Measurements from ENCODE around the gene KIF3A.

The KIF3A gene

GRCh38 chr5:132770476-132771159 lies 33.3 kb upstream of the KIF3A start:
- DNase-seq (ENCODE audit: low spot score), result no peak

- no peak for DNase-seq (ENCODE audit: low spot score)
Measured at GRCh38 chr5:132768485-132768868, 31.1 kb upstream of the KIF3A start.

GRCh38 chr5:132767150-132767549 lies 29.8 kb upstream of the KIF3A start:
- no peak for DNase-seq (ENCODE audit: low spot score)

DNA sequence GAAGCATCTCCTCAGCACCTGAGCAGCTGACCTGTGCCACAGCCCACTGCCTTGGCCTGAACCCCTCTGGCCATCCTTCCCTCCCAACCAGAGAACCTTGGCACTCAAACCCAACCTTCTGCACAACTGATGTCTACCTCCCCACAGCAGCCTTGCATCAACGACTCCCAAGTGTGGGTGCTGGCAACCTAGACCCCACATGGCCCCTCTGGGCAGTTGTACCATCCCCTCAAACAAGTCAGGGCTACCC lies 29.4 kb upstream of the KIF3A start:
- DNase-seq (ENCODE audit: low spot score), result no peak

DNA sequence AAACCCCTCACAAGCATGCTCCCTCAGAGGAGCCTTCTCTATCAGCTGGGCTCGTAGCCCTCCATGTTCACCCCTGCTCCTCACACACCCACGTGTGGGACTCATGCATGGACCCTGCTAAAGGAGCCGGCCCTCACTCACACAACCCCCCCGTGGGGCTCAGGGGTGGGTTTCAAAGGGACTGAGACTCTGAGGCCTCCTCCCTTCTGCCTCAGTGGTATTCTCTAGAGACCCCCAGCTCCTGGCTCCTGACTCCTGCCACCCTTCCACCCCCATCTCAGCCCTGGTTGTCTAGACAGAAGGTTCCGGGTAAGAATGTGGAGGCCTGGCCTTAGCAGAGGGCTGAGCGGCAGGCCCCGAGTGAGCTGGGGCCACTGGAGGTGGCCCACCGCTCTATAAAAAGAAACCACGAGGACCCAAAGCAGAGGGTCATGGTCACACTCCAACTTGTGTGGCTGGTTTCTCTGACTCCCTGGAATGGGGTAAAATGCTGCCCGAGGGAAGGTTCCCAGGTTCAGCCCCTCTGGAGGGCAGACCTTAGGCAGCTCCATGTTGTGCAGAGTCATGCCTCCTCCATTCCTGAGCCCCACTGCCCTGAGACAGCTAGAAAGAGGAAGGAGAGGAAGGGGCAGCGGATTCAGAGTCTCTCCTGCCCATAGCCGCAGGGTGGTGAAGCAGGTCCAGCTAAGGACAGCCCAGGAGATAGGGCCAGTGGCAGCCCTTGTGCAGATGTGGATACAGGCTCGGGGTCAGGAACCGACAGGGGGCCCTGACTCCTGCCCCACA lies 28.9 kb upstream of the KIF3A start:
- DNase-seq (ENCODE audit: low spot score), result no peak

- no peak for DNase-seq (ENCODE audit: low spot score)
Measured at GRCh38 chr5:132765311-132766019, 28.1 kb upstream of the KIF3A start.

DNA sequence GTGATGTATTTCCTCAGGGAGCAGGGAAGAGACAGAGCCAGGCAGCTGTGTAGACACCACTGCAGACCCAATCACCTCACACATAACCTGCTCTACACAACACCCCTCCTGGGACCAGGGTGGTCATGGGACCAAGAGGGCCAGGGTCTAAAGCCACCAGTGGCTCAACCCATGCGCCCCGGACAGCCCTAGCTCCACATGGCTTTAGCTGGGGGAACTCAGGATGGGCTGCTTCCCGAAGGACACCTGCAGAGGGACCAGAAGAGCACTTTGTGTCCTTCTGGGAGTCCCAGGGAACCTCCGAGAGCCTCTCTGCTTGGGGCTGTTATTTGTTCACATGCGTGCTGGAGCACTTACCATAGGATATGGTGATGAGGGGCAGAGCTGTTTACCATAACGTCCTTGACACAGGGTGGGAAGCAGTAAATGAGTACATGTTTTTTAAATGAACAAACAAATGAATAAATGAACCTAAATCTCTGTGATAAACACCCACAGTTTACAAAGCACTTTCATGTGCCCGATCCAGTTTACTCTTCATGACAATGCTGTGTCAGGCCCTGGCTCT lies 27.4 kb upstream of the KIF3A start:
- no peak for DNase-seq (ENCODE audit: low spot score)

DNA sequence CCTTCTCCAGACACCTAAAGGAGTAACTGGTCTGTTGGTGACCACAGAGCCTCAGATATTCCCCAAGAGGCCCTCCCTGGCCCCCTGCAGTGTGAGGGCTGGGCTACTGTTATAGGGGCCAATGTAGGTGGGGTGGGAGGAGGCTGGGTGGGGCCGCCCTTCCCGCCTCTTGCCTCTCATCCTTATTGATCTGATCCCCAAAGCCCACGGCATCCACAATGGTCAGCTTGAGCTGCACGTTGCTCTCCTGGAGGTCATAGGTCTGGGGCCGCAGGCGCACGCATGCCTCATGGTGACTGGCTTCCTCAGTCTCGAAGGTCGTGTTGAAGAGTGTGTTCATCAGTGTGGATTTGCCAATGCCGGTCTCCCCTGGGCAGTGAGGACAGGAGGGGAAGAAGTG lies 26.7 kb upstream of the KIF3A start:
- DNase-seq (ENCODE audit: low spot score), result no peak

GRCh38 chr5:132763181-132764036 lies 26.1 kb upstream of the KIF3A start:
- DNase-seq (ENCODE audit: low spot score), result no peak

DNA sequence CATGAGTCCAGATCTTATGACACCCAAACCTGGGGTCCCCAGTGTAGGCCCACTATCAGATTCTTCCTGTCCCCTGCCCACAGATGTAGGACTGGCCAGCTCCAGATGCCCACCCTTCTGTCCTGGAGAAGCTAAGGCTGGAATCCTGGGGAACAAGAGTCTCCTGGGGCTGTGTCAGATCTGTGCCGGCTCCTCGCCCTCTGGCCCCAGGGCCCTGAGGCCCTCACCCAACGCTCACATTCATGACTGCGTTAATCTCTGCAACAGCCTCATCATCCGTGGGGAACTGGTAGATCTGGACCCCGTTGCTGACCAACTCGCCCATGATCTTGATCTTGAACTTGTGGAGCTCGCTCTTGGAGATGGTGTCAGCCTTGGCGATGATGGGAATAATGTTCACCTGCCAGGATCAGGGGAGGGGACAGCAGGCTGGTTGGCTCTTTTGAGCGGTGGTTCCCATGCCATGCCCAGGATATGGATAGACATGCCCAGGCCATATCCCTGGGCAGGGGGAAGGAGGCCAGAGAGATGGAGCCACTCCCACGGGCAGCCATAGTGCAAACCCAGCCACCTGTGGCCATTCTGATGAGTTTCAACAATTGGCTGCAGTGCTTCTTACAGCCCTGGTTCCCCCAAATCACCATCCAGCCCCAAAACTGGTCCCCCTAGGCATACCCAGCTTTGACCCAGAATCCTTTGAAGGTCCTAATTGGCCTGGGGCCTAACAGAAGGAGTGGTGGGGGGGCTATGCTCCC lies 25.1 kb upstream of the KIF3A start:
- no peak for DNase-seq (ENCODE audit: low spot score)

DNA sequence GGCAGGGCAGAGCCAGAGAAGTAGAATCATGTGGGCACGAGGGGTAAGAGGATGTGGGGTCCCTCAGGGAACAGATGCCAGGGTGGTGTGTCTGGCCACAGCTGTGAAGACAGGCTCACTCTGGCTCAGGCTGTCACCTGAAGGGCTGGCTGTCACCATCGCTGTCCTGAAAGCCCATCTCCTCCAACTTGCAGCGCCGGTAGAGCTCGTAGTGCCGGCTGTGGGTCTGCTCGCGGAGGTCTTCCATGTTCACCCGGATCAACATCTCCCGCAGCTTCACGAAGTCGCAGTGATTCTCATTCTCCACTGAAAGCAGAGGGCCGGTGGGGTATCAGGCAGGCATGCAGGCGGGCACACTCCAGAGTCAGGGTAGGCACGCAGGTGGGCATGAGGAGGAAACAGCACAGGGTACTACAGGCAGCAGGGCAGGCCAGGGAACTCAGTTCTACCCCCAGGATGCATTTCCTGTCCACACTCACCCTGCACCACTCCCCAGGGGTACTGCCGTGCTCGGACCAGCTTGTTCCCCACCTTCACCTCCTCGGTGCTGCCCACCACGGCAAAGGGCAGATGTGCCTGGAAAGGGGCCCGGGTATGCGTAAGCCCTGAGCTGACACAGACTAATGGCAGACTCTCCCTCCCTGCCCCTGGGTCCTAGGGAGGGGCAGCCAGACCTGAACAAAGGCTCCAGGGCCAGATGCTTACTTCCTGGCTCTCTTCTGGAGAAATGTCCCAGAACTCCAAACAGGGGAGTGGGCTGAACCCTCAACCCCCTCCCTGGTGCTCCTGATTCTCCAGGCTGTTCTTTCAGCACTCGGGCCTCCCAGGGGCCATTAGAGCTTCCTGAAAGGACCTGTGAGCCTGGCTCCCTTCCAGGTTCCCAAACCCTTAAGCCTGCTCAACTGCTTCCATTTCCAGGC lies 24.2 kb upstream of the KIF3A start:
- no peak for DNase-seq (ENCODE audit: low spot score)

GRCh38 chr5:132760601-132761317 lies 23.4 kb upstream of the KIF3A start:
- no peak for DNase-seq (ENCODE audit: low spot score)

DNA sequence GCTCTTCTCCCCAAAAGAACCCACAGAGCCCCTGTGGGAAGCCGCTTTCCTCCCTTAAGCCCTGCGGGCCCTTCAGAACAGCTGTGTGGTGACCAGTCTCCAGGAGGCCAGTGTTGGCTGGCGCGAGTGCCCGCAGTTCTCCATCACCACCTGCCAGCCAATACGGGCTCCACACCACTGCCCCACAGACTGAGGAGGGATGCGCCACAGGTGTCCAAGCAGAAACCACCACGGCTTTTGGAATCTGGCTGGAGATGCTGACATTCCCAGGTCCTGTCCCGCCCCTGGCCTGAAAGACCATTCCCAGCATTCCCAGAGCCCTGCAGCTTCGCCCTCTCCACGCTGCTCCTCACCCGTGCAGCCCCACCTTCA lies 22.7 kb upstream of the KIF3A start:
- no peak for DNase-seq (ENCODE audit: low spot score)

DNA sequence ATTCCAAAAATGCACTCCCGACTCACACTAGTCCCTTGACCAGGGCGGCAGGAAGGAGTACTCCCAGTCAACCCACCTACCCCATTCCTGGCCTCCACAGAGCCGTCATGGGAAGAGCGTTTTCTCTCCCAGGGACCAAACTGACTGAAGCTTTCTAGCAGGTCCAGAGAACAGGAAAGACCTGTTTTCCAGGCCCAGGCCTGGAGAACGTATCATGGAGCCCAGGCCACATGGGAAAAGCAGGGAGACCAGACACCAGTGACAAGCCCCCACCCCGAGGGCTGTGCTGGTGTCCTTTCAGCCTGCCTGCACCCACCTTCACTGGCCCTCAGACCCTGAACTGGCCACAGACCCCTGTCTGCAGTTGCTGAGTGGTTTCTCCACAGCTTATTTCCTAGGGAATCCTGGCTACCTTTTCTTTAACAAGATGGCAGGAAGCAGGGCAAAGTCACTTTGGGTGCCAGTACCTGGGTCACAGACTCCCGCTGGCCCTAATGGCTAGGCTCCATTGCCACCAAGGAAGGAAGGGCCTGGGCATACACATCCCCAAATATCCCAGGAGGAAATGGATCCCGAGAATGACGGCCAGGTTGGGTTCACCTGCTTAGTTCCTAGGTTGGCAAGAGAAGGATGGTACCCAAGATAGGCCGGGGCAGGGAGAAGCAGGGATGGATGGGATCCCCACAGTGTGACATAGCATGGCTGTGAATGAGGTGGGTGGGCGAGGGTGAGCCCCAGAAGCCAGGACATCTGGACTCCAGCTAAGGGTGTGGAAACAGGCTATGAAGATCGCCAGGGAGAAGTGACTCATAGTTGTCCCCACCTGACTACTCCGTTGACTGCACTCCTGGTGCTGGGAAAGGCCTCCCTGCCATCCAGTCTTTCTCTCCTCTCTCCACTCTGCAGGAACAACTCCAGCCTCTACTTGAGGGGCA lies 22.0 kb upstream of the KIF3A start:
- no peak for DNase-seq (ENCODE audit: low spot score)

GRCh38 chr5:132758451-132758850 lies 21.1 kb upstream of the KIF3A start:
- no peak for DNase-seq (ENCODE audit: low spot score)

DNA sequence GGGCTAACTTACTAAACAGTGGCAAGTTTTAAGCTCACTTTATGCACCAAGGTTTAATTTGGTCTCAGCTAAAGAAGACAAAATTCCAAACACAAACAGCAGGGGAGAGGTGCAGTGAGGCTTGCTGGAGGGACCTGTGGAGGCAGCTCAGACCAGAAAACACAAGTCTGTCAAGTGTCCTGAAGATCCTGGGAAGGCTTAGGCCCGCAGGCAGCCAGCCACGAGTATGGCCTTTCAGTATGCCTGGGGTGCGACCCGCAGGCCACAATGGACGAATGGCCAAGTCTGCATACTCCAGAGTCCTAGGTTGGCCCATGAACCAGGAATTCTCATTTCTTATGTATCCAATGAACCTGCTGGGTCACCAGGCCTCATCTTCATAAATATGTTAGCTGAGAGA lies 19.2 kb upstream of the KIF3A start:
- no peak for DNase-seq (ENCODE audit: low spot score)

DNA sequence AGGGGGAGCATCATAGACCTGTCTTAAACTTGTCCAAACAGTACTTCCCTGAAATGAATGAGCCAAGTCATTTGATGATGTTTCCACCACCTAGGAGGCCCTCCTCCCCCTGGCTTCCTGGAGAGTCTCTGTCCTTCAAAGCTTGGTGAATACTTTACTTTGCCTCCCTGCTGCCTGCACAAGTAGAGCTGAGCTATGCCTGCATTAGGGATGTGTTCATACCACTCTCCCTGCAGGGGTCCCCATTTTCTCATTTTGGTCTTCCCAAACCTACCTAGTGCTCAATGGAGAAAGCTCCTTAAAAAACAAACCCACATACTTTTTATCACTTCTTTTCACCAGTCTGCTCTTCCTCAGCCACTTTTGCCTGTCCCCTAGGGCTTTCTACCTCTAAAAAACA lies 17.6 kb upstream of the KIF3A start:
- no peak for DNase-seq (ENCODE audit: low spot score)

DNA sequence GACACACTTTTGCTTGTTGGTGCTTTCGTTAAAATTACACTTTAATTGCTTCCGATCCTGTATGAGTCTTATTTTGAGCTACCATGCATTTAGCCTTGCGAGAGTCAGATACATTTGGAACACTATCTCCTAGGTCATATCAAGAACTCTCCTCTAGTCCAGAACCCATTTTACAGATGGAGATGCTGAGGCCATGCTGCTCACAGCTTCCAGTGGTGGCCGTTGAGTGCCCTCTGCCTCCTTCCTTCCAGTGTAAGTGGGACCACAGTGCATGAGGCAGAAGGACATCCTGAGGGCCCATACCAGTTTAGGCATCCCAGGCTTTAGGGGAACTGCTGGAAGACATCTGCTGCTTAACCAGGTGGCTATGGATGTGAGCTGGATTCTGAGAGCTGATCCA lies 16.8 kb upstream of the KIF3A start:
- no peak for DNase-seq (ENCODE audit: low spot score)
